Mucosa of gallbladder (tissue), 1 donor: ENCODE data around the gene AOPEP. TPM values are rescaled to one million over a fixed set of nuclear protein-coding genes. Genes with fewer than 3 reads are reported as not detected.

ENCODE experiments used
- DNase-seq: peaks from one replicate; pipeline ENCODE4 v3.0.0-alpha.2; 2020; ENCODE audit warnings: low spot score
- total RNA-seq: library from RNA; stranded (reverse); gene quantifications from one replicate; pipeline ENCODE4 v1.2.1, GENCODE V29; 2021
- donor health status: DM: no; HTN: no; CAD: no.

The AOPEP gene
- total RNA-seq, 1 donor from 2014 or later = 105 TPM

- no peak for DNase-seq
Measured at GRCh38 chr9:94991961-94992907, 265.7 kb downstream of the AOPEP start.

GRCh38 chr9:94993160-94993820 is 266.8 kb downstream of the AOPEP start:
- no peak for DNase-seq

GRCh38 chr9:94993821-94994165 is 267.3 kb downstream of the AOPEP start:
- no peak for DNase-seq

- no peak for DNase-seq
Measured at GRCh38 chr9:94995048-94995693, 268.7 kb downstream of the AOPEP start.

- no peak for DNase-seq
Measured at GRCh38 chr9:94996641-94997040, 270.1 kb downstream of the AOPEP start.

- DNase-seq = no peak
Measured at GRCh38 chr9:94997727-94998126, 271.2 kb downstream of the AOPEP start.

GRCh38 chr9:94999832-95000231 is 273.3 kb downstream of the AOPEP start:
- no peak for DNase-seq

GRCh38 chr9:95000821-95001220 is 274.3 kb downstream of the AOPEP start:
- no peak for DNase-seq

GRCh38 chr9:95001720-95002119 is 275.2 kb downstream of the AOPEP start:
- DNase-seq = no peak

GRCh38 chr9:95003689-95004410 is 277.4 kb downstream of the AOPEP start:
- DNase-seq = no peak

GRCh38 chr9:95004411-95005277 is 278.1 kb downstream of the AOPEP start:
- DNase-seq = no peak

GRCh38 chr9:95005278-95006143 is 279.0 kb downstream of the AOPEP start:
- DNase-seq = no peak

- DNase-seq = no peak
Measured at GRCh38 chr9:95007226-95007869, 280.8 kb downstream of the AOPEP start.

GRCh38 chr9:95008151-95008771 is 281.8 kb downstream of the AOPEP start:
- no peak for DNase-seq

- no peak for DNase-seq
Measured at GRCh38 chr9:95009459-95009858, 283.0 kb downstream of the AOPEP start.

- no peak for DNase-seq
Measured at GRCh38 chr9:95010431-95010838, 283.9 kb downstream of the AOPEP start.

- DNase-seq = no peak
Measured at GRCh38 chr9:95012035-95012708, 285.7 kb downstream of the AOPEP start.

GRCh38 chr9:95012902-95013301 is 286.4 kb downstream of the AOPEP start:
- no peak for DNase-seq
